22Rv1 (cell line): ENCODE measurements around the gene RFX6.

Experiments used
- H3K27ac ChIP-seq: fragments of 450-650 bp; 2 replicates; pipeline ENCODE4 v1.5.1; 2017
- ZFX ChIP-seq: fragments of 450-650 bp; IDR thresholded peaks from 2 replicates; pipeline ENCODE4 v1.6.1; 2017; ENCODE audit warnings: antibody characterized with exemption, borderline replicate concordance
- TF ChIP-seq, protein P1 (sequence below): fragments of 450-650 bp; IDR thresholded peaks from 2 replicates; pipeline ENCODE4 v1.5.1; 2017; ENCODE audit warnings: mild to moderate bottlenecking

The RFX6 gene

DNA sequence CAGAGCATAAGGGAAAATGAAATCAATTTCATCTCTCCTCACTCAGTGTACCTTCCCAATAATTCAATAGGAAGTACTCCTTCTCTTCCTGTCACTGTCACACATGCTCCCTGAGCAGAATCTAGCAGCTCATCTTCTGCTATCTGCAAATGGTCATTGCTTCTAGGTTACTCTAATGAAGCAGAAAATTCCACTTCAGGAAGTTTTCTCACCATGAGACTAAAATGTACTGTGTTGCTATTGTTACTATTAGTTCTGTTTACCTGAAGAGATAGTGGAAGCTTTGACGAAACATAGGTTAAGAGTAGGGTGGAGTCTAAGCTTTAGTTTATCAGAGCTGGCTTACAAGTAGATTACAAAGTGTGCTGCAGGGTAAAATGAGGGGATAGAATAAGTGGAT, 52.8 kb downstream of the RFX6 start:
- no peak overlapping the region for H3K27ac ChIP-seq
- TF ChIP-seq, protein P1, sequence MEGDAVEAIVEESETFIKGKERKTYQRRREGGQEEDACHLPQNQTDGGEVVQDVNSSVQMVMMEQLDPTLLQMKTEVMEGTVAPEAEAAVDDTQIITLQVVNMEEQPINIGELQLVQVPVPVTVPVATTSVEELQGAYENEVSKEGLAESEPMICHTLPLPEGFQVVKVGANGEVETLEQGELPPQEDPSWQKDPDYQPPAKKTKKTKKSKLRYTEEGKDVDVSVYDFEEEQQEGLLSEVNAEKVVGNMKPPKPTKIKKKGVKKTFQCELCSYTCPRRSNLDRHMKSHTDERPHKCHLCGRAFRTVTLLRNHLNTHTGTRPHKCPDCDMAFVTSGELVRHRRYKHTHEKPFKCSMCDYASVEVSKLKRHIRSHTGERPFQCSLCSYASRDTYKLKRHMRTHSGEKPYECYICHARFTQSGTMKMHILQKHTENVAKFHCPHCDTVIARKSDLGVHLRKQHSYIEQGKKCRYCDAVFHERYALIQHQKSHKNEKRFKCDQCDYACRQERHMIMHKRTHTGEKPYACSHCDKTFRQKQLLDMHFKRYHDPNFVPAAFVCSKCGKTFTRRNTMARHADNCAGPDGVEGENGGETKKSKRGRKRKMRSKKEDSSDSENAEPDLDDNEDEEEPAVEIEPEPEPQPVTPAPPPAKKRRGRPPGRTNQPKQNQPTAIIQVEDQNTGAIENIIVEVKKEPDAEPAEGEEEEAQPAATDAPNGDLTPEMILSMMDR = no peak
- no peak for TF ChIP-seq ZFX

DNA sequence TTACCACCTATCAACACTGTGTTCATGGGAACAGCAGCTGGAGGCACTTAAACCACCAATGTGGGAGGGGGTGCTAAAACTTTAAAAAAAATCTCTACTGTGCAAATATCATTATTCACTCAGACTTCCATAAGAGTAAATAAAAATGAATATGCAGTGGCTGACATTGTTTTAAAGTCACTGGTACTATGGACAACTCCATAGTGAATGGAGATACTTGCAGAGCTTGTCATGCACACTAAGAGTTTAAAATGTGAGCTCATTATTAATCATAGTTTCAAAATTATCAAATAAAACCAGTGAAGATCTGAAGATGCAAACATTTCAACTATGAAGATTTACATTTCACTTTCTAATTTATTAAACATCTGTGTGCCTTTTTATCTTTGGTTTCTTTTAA, 54.4 kb downstream of the RFX6 start:
- no peak overlapping the region; the same call in 1 of the 2 replicates for H3K27ac ChIP-seq
- TF ChIP-seq, protein P1 = no peak
- TF ChIP-seq ZFX = no peak

DNA sequence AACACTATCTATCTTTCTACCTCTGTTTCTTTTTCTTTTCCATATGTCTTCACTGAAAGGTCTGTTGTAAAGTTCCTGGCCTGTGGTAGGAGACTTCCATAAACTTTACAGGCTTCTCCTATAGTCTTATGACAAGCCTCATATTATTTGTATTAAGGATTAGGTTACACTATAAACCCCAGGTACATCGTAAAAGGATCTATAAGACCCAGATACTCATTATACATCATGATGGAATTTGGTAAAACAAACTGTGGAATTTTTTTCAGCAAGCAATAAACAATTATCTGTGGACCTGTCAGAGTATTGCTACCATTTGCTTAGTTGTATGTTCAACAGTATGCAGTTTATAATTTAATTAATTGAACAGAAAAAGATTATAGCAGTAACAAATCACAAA, 55.5 kb downstream of the RFX6 start:
- TF ChIP-seq ZFX = no peak
- no peak overlapping the region; the same call in 1 of the 2 replicates for H3K27ac ChIP-seq

DNA sequence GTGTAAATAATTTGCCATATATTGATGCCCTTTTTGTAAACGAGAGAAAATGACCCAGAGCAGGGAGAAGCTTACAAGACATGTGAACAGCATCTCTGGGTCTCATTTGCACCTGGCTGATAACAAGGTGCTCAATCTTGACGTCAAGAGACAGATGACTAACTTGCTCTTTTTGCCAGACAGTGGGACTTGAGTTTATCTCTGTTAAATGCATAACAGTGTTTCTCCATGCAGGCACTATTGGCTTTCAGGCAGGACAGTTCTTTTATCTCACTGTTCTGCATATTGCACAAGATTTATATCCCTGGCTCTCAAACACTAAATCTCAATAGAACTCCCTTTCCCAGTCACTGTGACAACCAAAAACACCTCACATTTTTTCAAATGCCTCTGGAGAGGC, 56.4 kb downstream of the RFX6 start:
- no peak overlapping the region for H3K27ac ChIP-seq
- TF ChIP-seq ZFX = no peak
- TF ChIP-seq, protein P1 = no peak

DNA sequence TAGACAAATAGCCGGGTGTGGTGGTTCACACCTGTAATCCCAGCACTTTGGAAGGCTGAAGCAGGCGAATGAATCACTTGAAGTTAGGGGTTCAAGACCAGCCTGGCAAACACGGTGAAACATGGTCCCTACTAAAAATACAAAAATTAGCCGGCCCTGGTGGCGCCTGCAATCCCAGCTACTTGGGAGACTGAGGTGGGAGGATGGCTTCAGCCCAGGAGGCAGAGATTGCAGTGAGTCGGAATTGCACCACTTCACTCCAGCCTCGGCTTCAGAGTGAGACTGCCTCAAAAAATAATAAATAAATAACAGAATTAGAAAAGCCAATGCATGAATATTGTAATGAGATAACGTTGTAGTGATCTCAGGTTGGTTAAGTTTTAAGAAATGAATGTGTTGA, 61.3 kb downstream of the RFX6 start:
- no peak for TF ChIP-seq ZFX
- TF ChIP-seq, protein P1 = no peak
- no peak overlapping the region for H3K27ac ChIP-seq

DNA sequence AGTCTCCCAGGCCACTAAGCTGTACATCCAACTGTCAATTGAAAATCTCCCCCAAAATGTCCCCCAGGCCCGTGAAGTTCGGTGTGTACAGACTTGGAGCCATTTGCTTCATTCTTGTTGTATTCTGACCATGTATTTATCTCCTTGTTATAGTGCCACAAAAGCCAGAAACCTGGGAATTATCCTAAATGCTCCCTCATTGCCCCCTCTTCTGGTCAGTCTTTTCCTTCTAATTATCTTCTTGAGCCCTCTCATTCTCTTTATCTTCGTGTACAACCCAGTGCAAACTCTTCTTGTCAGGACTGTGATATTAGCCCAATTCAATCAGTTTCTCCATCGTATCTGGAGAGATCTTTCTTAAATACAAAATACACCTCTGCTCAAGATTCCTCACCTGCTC, 64.7 kb downstream of the RFX6 start:
- TF ChIP-seq ZFX = no peak
- TF ChIP-seq, protein P1 = no peak; the same call in 1 of the 2 replicates
- no peak overlapping the region for H3K27ac ChIP-seq

DNA sequence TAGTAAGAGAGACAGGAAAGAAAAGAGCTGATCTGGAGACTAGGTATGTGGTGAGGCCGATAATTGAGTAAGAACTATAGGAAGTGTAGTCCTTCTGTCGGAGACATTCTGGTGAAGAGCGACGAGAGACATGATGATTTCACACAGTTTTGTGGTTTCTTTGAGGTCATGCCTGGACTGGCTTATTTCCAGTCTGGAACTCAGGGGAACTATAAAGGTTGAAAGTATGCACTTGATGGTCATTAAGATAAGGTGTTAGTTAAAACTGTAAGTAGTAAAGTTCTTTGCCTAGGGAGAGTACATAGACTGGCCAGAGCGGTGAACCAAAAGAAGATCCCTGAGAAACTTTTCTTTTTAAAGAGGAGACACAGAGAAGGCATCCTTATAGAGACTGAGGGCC, 68.8 kb downstream of the RFX6 start:
- no peak for TF ChIP-seq ZFX
- TF ChIP-seq, protein P1 = no peak
- H3K27ac ChIP-seq = no peak overlapping the region

DNA sequence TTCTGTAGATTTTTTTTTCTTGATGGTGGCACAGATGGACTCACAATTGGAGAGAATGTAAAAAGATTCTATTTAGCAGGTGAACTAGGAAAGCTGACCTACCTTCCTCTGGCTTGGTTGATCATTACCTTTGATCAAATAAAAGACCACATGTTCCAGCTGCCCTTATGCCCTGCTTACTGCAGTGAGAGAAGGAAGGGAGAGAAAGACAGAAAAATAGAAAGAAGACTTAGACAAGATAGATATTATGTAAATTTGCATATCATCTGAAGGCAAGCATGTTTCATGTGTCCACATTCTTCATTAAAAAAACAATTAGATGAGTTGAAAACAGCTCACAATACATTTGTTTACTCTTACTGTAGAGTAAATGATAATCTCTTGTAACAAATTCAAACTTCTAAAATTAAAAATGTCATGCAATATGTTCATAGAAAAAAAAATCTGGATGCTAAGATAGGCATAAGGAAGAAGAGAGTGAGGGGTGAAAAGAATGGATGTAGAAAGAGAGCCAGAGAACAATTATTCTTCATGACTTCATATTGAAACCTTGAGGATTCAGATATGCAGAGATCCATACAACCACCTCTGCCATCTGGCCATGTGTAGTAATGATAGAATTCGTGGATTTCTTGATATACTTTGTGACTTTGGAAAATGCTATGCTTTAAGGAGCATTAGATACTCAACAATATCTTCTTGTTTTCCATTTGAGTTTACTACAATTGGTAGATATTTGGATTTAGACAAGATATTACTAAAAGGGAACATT, 71.7 kb downstream of the RFX6 start:
- H3K27ac ChIP-seq = no peak overlapping the region

More for the DNA sequence above, 71.7 kb downstream of the RFX6 start:
- no peak for TF ChIP-seq ZFX
- TF ChIP-seq, protein P1 = no peak
